Ishikawa (cell line): ENCODE measurements around the gene PRDX6.

ENCODE experiments used
- CEBPB ChIP-seq: IDR thresholded peaks from 2 replicates; pipeline ENCODE4 v1.6.1; 2012
- CREB1 ChIP-seq: IDR thresholded peaks from 2 replicates; pipeline ENCODE4 v1.6.1; 2012; ENCODE audit warnings: low read depth
- EGR1 ChIP-seq: IDR thresholded peaks from 2 replicates; pipeline ENCODE4 v1.6.1; 2012
- EP300 ChIP-seq: IDR thresholded peaks from 2 replicates; pipeline ENCODE4 v1.6.1; 2012; ENCODE audit warnings: borderline replicate concordance
- FOXM1 ChIP-seq: IDR thresholded peaks from 2 replicates; pipeline ENCODE4 v1.6.1; 2012; ENCODE audit warnings: low read depth, borderline replicate concordance
- MAX ChIP-seq: IDR thresholded peaks from 2 replicates; pipeline ENCODE4 v1.6.1; 2012
- NFIC ChIP-seq: IDR thresholded peaks from 2 replicates; pipeline ENCODE4 v1.6.1; 2012
- RAD21 ChIP-seq: IDR thresholded peaks from 2 replicates; pipeline ENCODE4 v1.6.1; 2012; ENCODE audit warnings: low read depth
- REST ChIP-seq: IDR thresholded peaks from 2 replicates; pipeline ENCODE4 v1.6.1; 2012; ENCODE audit warnings: low read depth, mild to moderate bottlenecking
- TAF1 ChIP-seq: IDR thresholded peaks from 2 replicates; pipeline ENCODE4 v1.6.1; 2012; ENCODE audit warnings: low read depth, mild to moderate bottlenecking
- TCF12 ChIP-seq: IDR thresholded peaks from 2 replicates; pipeline ENCODE4 v1.6.1; 2012; ENCODE audit warnings: low read depth
- TEAD4 ChIP-seq: IDR thresholded peaks from 2 replicates; pipeline ENCODE4 v1.6.1; 2012
- USF1 ChIP-seq: IDR thresholded peaks from 2 replicates; pipeline ENCODE4 v1.6.1; 2012
- YY1 ChIP-seq: IDR thresholded peaks from 2 replicates; pipeline ENCODE4 v1.6.1; 2012; ENCODE audit warnings: low read depth
- ZBTB7A ChIP-seq: IDR thresholded peaks from 2 replicates; pipeline ENCODE4 v1.6.1; 2012; ENCODE audit warnings: low read depth

The PRDX6 gene

GRCh38 chr1:173432331-173432730 lies 44.8 kb upstream of the PRDX6 start:
- no peak for TF ChIP-seq TAF1
- TF ChIP-seq CREB1, result no peak
- TF ChIP-seq TCF12, result no peak
- TF ChIP-seq ZBTB7A, result no peak
- no peak for TF ChIP-seq EGR1

- no peak for TF ChIP-seq CREB1
- no peak for TF ChIP-seq YY1
- TF ChIP-seq EP300, result no peak
- no peak for TF ChIP-seq USF1
- no peak for TF ChIP-seq MAX
- TF ChIP-seq RAD21, result no peak
- TF ChIP-seq ZBTB7A, result no peak
- no peak for TF ChIP-seq EGR1
- TF ChIP-seq TAF1, result no peak
- TF ChIP-seq TEAD4, result no peak
- no peak for TF ChIP-seq NFIC
These were observed 43.3 kb upstream of the PRDX6 start for GRCh38 chr1:173433751-173434326.

GRCh38 chr1:173436841-173437428 lies 40.2 kb upstream of the PRDX6 start:
- no peak for TF ChIP-seq ZBTB7A
- no peak for TF ChIP-seq CEBPB
- no peak for TF ChIP-seq NFIC
- TF ChIP-seq EGR1, result no peak
- TF ChIP-seq RAD21, result no peak
- no peak for TF ChIP-seq REST
- no peak for TF ChIP-seq YY1
- TF ChIP-seq USF1, result no peak
- TF ChIP-seq TAF1, result no peak
- no peak for TF ChIP-seq TCF12
- TF ChIP-seq TEAD4, result no peak
- no peak for TF ChIP-seq MAX
- TF ChIP-seq FOXM1, result no peak
- no peak for TF ChIP-seq EP300
- no peak for TF ChIP-seq CREB1

GRCh38 chr1:173438675-173439074 lies 38.5 kb upstream of the PRDX6 start:
- TF ChIP-seq TAF1 (no peak), TEAD4 (no peak), YY1 (no peak), RAD21 (no peak)

GRCh38 chr1:173440430-173440829 lies 36.7 kb upstream of the PRDX6 start:
- TF ChIP-seq MAX (no peak), REST (no peak), NFIC (no peak), YY1 (no peak), USF1 (no peak), CEBPB (no peak)

- TF ChIP-seq EP300, result no peak
- no peak for TF ChIP-seq TEAD4
- no peak for TF ChIP-seq RAD21
- no peak for TF ChIP-seq TCF12
- no peak for TF ChIP-seq MAX
- TF ChIP-seq EGR1, result no peak
- no peak for TF ChIP-seq CREB1
- TF ChIP-seq REST, result no peak
- no peak for TF ChIP-seq FOXM1
- TF ChIP-seq CEBPB, result no peak
- no peak for TF ChIP-seq USF1
- TF ChIP-seq NFIC, result no peak
- TF ChIP-seq TAF1, result no peak
- TF ChIP-seq YY1, result no peak
- no peak for TF ChIP-seq ZBTB7A
These were observed 32.4 kb upstream of the PRDX6 start for GRCh38 chr1:173444757-173445156.
